Adrenal gland (tissue), 19 donors: ENCODE measurements around the gene NRM. TPM values are rescaled to one million over a fixed set of nuclear protein-coding genes. Genes with fewer than 3 reads are reported as not detected.

Experiments
- DNase-seq, 7 donors: peaks; one replicate each; pipeline ENCODE4 v3.0.0-alpha.2; 2019 to 2020
- H3K27ac ChIP-seq, 5 donors: fragments of 200-600 bp; sonication (generic) in 4 of 5; 1 replicate in 3 of 5; 2 replicates in 2 of 5; pipeline versions ENCODE4 v1.5.1 to v1.8.0; 2016 to 2020; ENCODE audit warnings: mild to moderate bottlenecking in 1 of 5
- H3K27me3 ChIP-seq: fragments of 200-600 bp; 2 replicates; pipeline ENCODE4 v1.8.0; 2021
- H3K36me3 ChIP-seq, 2 donors: fragments of 200-600 bp; replicated peaks in 1 of 2; 1 replicate in 1 of 2; 2 replicates in 1 of 2; pipeline versions ENCODE4 v1.5.1 to v1.8.0; 2018 to 2022
- H3K4me1 ChIP-seq, 2 donors: fragments of 200-600 bp; replicated peaks in 1 of 2; 1 replicate in 1 of 2; 2 replicates in 1 of 2; pipeline versions ENCODE4 v1.5.1 to v1.8.0; 2018 to 2021
- H3K4me3 ChIP-seq, 4 donors: fragments of 200-600 bp; sonication (generic) in 3 of 4; one replicate each; pipeline ENCODE4 v1.5.1; 2016 to 2018
- H3K9me3 ChIP-seq, 3 donors: fragments of 200-600 bp; sonication (generic) in 1 of 3; replicated peaks in 1 of 3; 1 replicate in 2 of 3; 2 replicates in 1 of 3; pipeline versions ENCODE4 v1.5.1 to v1.8.0; 2016 to 2021
- CTCF ChIP-seq, 6 experiments: fragments of 450-650 bp in 4 of 6; fragments of 200-600 bp in 2 of 6; sonication (generic) in 1 of 6; IDR thresholded peaks; 1 replicate in 5 of 6; 2 replicates in 1 of 6; pipeline versions ENCODE4 v1.5.1 to v1.8.0; 2016 to 2021; ENCODE audit warnings: antibody characterized with exemption in 6 of 6, mild to moderate bottlenecking in 2 of 6, moderate library complexity in 1 of 6
- POLR2A ChIP-seq, 2 donors: fragments of 450-650 bp; IDR thresholded peaks; one replicate each; pipeline ENCODE4 v1.6.1; 2017; ENCODE audit warnings: antibody characterized with exemption in 2 of 2, mild to moderate bottlenecking in 2 of 2, moderate library complexity in 1 of 2
- WGBS, 4 donors: extraction: QIAGEN DNeasy Blood & Tissue Kit in 2 of 4; methylation state at CpG; one replicate each; pipeline versions ENCODE4 v1.1.5 to v1.1.7; 2013 to 2017; 5-methylcytosine and 5-hydroxymethylcytosine counted together
- intact Hi-C, 2 donors: fragments of 100-400 bp; cut with DNase I; formaldehyde crosslinking; loops; one replicate each; pipeline versions ENCODE4 v1.14.1 to v1.15.0; 2022 to 2023
- long read RNA-seq, 10 donors: library from polyadenylated mRNA in 3 of 10; unstranded in 2 of 10; stranded (forward) in 1 of 10; transcript quantifications; one replicate each; pipeline ENCODE4 v2.0.0 and lab custom pipeline, GENCODE V29; 2021 to 2026
- polyA plus RNA-seq, 3 donors: library from polyadenylated mRNA; stranded (reverse); fragments of 200-250 nt in 2 of 3; fragments of 350-450 nt in 1 of 3; fragmentation: Illumina TruSeq in 1 of 3; extraction: RNeasy Lipid Tissue Mini Kit (QIAGEN cat#74804) in 1 of 3; gene quantifications; one replicate each; pipeline ENCODE4 v1.2.3, GENCODE V29; 2013 to 2014
- total RNA-seq, 9 donors: library from RNA; depleted of rRNA in 4 of 9; stranded (reverse); fragments of >200 nt in 4 of 9; fragments of 120-200 nt in 1 of 9; fragmentation: NEBNext Ultra II Directional in 1 of 9; extraction: Animal tissue kit (Norgen Biotek cat#: 25700) in 1 of 9; gene quantifications; one replicate each; pipeline versions ENCODE4 v1.1.0 to v1.2.4, GENCODE V29; 2013 to 2023
- donor health status: healthy with polysubstance abuse.
- donor health status: Bipolar disorder and iron deficiency.
- donor health status: DM: yes; HTN: yes; CAD: no.
- donor health status: DM: no; HTN: no; CAD: no.
- donor health status: DM: no; HTN: no; CAD: no.
- donor health status: DM: yes; HTN: yes; CAD: no.

The NRM gene
- total RNA-seq: 10 to 100 TPM in 4 of 9 donors, 1 to 10 TPM in 5; 1.8 to 22.6 (median 10.0) TPM
- 10 to 100 TPM; 11.4 to 39.3 (median 24.9) TPM for polyA plus RNA-seq
- long read RNA-seq, donor 1, partial matches to known transcripts: 0 of 5 reads
- long read RNA-seq, donor 1, other reads (novel, unspliced or antisense): 0 of 5 reads
- long read RNA-seq, donor 2, partial matches to known transcripts: 7 of 7 reads
- long read RNA-seq, donor 2, other reads (novel, unspliced or antisense): 0 of 7 reads
- long read RNA-seq, donor 3: 0 reads
- long read RNA-seq, donor 4, partial matches to known transcripts: 1 of 6 reads
- long read RNA-seq, donor 4, other reads (novel, unspliced or antisense): 1 of 6 reads
- long read RNA-seq, donor 5, transcript NRM-203 (4 exons, 1,734 nt): major isoform, 10 of 11 reads
- long read RNA-seq, donor 5, partial matches to known transcripts: 0 of 11 reads
- long read RNA-seq, donor 5, other reads (novel, unspliced or antisense): 0 of 11 reads
- long read RNA-seq, donor 6, partial matches to known transcripts: 0 of 1 reads
- long read RNA-seq, donor 6, other reads (novel, unspliced or antisense): 0 of 1 reads
- long read RNA-seq, donor 7, partial matches to known transcripts: 0 of 1 reads
- long read RNA-seq, donor 7, other reads (novel, unspliced or antisense): 0 of 1 reads
- long read RNA-seq, donor 8, partial matches to known transcripts: 12 of 17 reads
- long read RNA-seq, donor 8, other reads (novel, unspliced or antisense): 0 of 17 reads
- long read RNA-seq, donor 9, partial matches to known transcripts: 0 of 1 reads
- long read RNA-seq, donor 9, other reads (novel, unspliced or antisense): 0 of 1 reads
- long read RNA-seq, donor 10, partial matches to known transcripts: 8 of 15 reads
- long read RNA-seq, donor 10, other reads (novel, unspliced or antisense): 0 of 15 reads

- intact Hi-C loops: no loop called here
- Histone ChIP-seq H3K4me3 (peak within 1 kb of the TSS; percentile 37 to 71 (median 60)), H3K36me3 (no peaks in the 10 kb centered on the region), H3K9me3 (no peaks in the 10 kb centered on the region), H3K4me1 (peaks cover 19 to 41% of the 10 kb centered on the region in 2 donors), H3K27me3 (no peaks in the 10 kb centered on the region), H3K27ac (peak within 1 kb of the TSS; percentile 62 to 84 (median 79))
- TF ChIP-seq POLR2A (IDR thresholded peaks at IDR 0.05) (peak in 1 of 2 donors; percentile 46), CTCF (IDR thresholded peaks at IDR 0.05) (no peak)
- peak; percentile 88 to 93 (median 91) for DNase-seq
- WGBS, 4 donors: 0 to 1% (median 1%) methylated on average over 23 to 40 of the region's 40 CpGs
Observed at GRCh38 chr6:30690403-30691207, at the start of gene NRM. TSS of gene NRM (minus strand) at chr6:30690984. CDS start at chr6:30690974, 10 bp downstream.

- 56 to 83% (median 75%) methylated on average over 2 of the region's 2 CpGs for WGBS, 4 donors
- intact Hi-C loops: loop anchor here (10.0 kb wide), 2 partner anchors 84 to 144 kb away; partner anchors contain the start of gene DDR1 (in 1 of the 2)
- peak overlapping the region; percentile 45 to 98 (median 71) for H3K27ac ChIP-seq
- no peak overlapping the region for H3K4me3 ChIP-seq
- H3K4me1 ChIP-seq: peaks cover 28 to 64% of the 10 kb centered on the region in 2 donors
- no peak for DNase-seq
- TF ChIP-seq CTCF (IDR thresholded peaks at IDR 0.05) (no peak), POLR2A (IDR thresholded peaks at IDR 0.05) (no peak)
- H3K9me3 ChIP-seq: no peaks in the 10 kb centered on the region
- H3K27me3 ChIP-seq: no peaks in the 10 kb centered on the region
- H3K36me3 ChIP-seq: peaks cover 0 to 59% of the 10 kb centered on the region in 2 donors
Observed at GRCh38 chr6:30740540-30740870, 49.7 kb upstream of the NRM start.

GRCh38 chr6:30738532-30738931 is 47.7 kb upstream of the NRM start:
- 87 to 91% (median 91%) methylated on average over 6 of the region's 6 CpGs for WGBS, 4 donors
- TF ChIP-seq POLR2A (IDR thresholded peaks at IDR 0.05): no peak
- TF ChIP-seq CTCF (IDR thresholded peaks at IDR 0.05): no peak
- intact Hi-C loops: no loop called here
- no peak for DNase-seq
- Histone ChIP-seq H3K9me3 (no peaks in the 10 kb centered on the region), H3K4me3 (no peak overlapping the region), H3K36me3 (peaks cover 0 to 79% of the 10 kb centered on the region in 2 donors), H3K27me3 (no peaks in the 10 kb centered on the region), H3K27ac (no peak overlapping the region), H3K4me1 (peaks cover 28 to 54% of the 10 kb centered on the region in 2 donors)
